HEK293T (cell line): Measurements from ENCODE around the gene TTLL7.
"Not testable (repeated sequence)": the region's sequence is repeated elsewhere in the genome, so short reads cannot be mapped to it uniquely, and the experiment has no call there.

Source experiments
- CTCF ChIA-PET: fragments of 350-600 bp; formaldehyde crosslinking; extraction: SDS; loops from one replicate; lab custom pipeline; 2021; ENCODE audit warnings: antibody characterized with exemption, inconsistent platforms; lab: Yijun Ruan, JAX
- POLR2A ChIA-PET: fragments of 350-600 bp; formaldehyde crosslinking; extraction: SDS; loops from one replicate; lab custom pipeline; 2020; ENCODE audit warnings: antibody characterized with exemption, inconsistent platforms; lab: Yijun Ruan, JAX
- DNase-seq: peaks from one replicate; pipeline ENCODE4 v3.0.0; 2012; ENCODE audit warnings: mixed read lengths; ENCODE audit errors: extremely low spot score
- ARNT ChIP-seq: fragments of 450-650 bp; IDR thresholded peaks from 2 replicates; pipeline ENCODE4 v1.6.1; 2017; ENCODE audit warnings: mild to moderate bottlenecking
- BHLHE40 ChIP-seq: fragments of 450-650 bp; IDR thresholded peaks from 2 replicates; pipeline ENCODE4 v1.6.1; 2016; ENCODE audit warnings: mild to moderate bottlenecking, moderate library complexity, borderline replicate concordance
- CTBP1 ChIP-seq: fragments of 450-650 bp; IDR thresholded peaks from 2 replicates; pipeline ENCODE4 v1.6.1; 2016; ENCODE audit warnings: borderline replicate concordance
- ELF4 ChIP-seq: fragments of 450-650 bp; IDR thresholded peaks from 2 replicates; pipeline ENCODE4 v1.6.1; 2017; ENCODE audit warnings: antibody characterized with exemption
- FOXA1 ChIP-seq: fragments of 450-650 bp; IDR thresholded peaks from 2 replicates; pipeline ENCODE4 v1.6.1; 2016; ENCODE audit warnings: mild to moderate bottlenecking
- FOXK2 ChIP-seq: fragments of 450-650 bp; IDR thresholded peaks from 2 replicates; pipeline ENCODE4 v1.6.1; 2016; ENCODE audit warnings: mild to moderate bottlenecking
- FOXM1 ChIP-seq: fragments of 450-650 bp; IDR thresholded peaks from 2 replicates; pipeline ENCODE4 v1.6.1; 2017; ENCODE audit warnings: mild to moderate bottlenecking, borderline replicate concordance
- HDGF ChIP-seq: fragments of 450-650 bp; IDR thresholded peaks from 2 replicates; pipeline ENCODE4 v1.6.1; 2017; ENCODE audit warnings: antibody characterized with exemption, borderline replicate concordance
- L3MBTL2 ChIP-seq: fragments of 450-650 bp; conservative IDR thresholded peaks from 2 replicates; pipeline ENCODE4 v1.6.1; 2016; ENCODE audit warnings: mild to moderate bottlenecking
- LEF1 ChIP-seq: fragments of 450-650 bp; IDR thresholded peaks from 2 replicates; pipeline ENCODE4 v1.6.1; 2017; ENCODE audit warnings: mild to moderate bottlenecking, borderline replicate concordance
- NFRKB ChIP-seq: fragments of 450-650 bp; IDR thresholded peaks from 2 replicates; pipeline ENCODE4 v1.6.1; 2016; ENCODE audit warnings: mild to moderate bottlenecking, moderate library complexity
- SP1 ChIP-seq: fragments of 450-650 bp; IDR thresholded peaks from 2 replicates; pipeline ENCODE4 v1.6.1; 2017
- SUZ12 ChIP-seq: fragments of 450-650 bp; IDR thresholded peaks from 2 replicates; pipeline ENCODE4 v1.6.1; 2016; ENCODE audit warnings: mild to moderate bottlenecking
- TARDBP ChIP-seq: fragments of 450-650 bp; IDR thresholded peaks from 2 replicates; pipeline ENCODE4 v1.6.1; 2016
- ZNF384 ChIP-seq: fragments of 450-650 bp; IDR thresholded peaks from 2 replicates; pipeline ENCODE4 v1.6.1; 2016
- TF ChIP-seq, protein P1 (sequence below): fragments of 450-650 bp; IDR thresholded peaks from 2 replicates; pipeline ENCODE4 v1.6.1; 2016

TTLL7 gene

DNA sequence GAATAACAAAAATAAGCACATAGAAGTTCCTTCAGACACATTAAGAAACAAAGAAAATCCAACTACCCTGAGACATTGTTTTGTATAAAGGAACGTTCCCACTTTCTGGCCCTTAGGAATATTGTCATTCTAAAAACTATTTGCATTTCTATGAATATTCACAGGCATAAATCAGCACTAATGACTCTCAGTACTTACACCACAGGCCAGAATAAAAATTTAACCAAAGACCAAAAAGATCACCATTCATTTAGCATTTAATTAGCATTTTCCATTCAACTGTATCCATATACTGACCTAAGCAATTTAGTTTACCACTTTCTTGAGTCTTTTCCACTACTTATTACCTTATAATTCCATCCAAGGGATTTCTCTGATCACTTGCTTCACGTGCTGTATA is 75.4 kb downstream of the TTLL7 start:
- DNase-seq: no peak
- ChIA-PET POLR2A (no interaction called here), CTCF (no interaction called here)
- TF ChIP-seq CTBP1 (no peak), ARNT (no peak), SUZ12 (no peak), FOXK2 (no peak), TARDBP (no peak), L3MBTL2 (no peak), ELF4 (no peak), HDGF (no peak), LEF1 (no peak), NFRKB (no peak), FOXM1 (no peak), FOXA1 (no peak), SP1 (no peak), ZNF384 (no peak), BHLHE40 (no peak)
- TF ChIP-seq, protein P1, sequence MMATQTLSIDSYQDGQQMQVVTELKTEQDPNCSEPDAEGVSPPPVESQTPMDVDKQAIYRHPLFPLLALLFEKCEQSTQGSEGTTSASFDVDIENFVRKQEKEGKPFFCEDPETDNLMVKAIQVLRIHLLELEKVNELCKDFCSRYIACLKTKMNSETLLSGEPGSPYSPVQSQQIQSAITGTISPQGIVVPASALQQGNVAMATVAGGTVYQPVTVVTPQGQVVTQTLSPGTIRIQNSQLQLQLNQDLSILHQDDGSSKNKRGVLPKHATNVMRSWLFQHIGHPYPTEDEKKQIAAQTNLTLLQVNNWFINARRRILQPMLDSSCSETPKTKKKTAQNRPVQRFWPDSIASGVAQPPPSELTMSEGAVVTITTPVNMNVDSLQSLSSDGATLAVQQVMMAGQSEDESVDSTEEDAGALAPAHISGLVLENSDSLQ: no peak

DNA sequence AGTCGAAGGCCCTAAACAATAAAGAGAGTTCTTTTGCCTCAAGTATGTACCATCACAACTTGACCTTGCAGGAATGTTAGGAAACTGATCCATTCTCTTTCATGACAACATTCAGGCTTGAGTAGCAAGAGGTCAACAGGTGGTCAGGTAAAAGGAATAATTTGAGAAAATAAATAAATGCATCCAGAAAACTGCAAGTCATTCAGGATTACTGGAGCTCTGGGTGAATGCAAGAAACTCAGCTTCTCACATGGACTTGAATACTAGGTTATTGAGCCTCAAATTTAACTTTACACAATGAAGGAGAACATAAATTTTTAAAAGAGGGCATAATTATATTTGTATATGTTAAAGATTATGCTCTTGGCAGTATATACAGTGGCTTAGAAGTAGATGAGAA is 76.5 kb downstream of the TTLL7 start:
- DNase-seq: no peak
- ChIA-PET POLR2A (no interaction called here), CTCF (no interaction called here)
- TF ChIP-seq TARDBP (no peak), BHLHE40 (no peak), L3MBTL2 (no peak), LEF1 (no peak), HDGF (no peak), NFRKB (no peak)

- no peak for DNase-seq
- TF ChIP-seq HDGF (no peak), ZNF384 (no peak), LEF1 (no peak), ELF4 (no peak), CTBP1 (no peak), BHLHE40 (no peak), NFRKB (no peak), ARNT (no peak), FOXK2 (no peak), FOXM1 (no peak), L3MBTL2 (no peak), FOXA1 (no peak), SUZ12 (no peak)
- TF ChIP-seq, protein P1: no peak
- POLR2A ChIA-PET: no interaction called here
- CTCF ChIA-PET: no interaction called here
These were observed 78.6 kb downstream of the TTLL7 start for GRCh38 chr1:83920320-83920719.

DNA sequence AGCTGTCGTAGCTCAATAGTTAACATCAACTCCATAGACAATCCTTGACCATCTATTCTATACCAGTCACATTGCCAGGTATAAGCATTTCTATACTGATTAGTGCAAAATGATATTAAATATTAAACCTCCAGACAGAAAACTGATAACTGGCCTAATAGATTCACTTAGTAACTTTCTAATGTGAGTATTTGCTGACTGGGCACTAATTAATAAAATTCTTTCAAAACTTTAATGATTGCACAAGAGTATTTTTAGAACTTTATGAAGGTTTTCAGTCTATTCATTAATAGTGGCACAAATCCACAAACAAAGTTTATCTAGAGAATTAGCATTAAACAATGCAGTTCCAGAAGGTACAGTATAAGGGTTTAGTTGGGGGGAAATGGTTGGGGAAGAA is 79.1 kb downstream of the TTLL7 start:
- TF ChIP-seq LEF1: no peak
- no peak for TF ChIP-seq FOXA1
- TF ChIP-seq ZNF384: no peak
- no peak for TF ChIP-seq TARDBP
- no peak for TF ChIP-seq L3MBTL2
- no peak for TF ChIP-seq ELF4
- no peak for TF ChIP-seq FOXK2
- no peak for TF ChIP-seq SUZ12
- TF ChIP-seq CTBP1: no peak
- no peak for TF ChIP-seq FOXM1
- TF ChIP-seq, protein P1: no peak
- no peak for TF ChIP-seq ARNT
- CTCF ChIA-PET: no interaction called here
- DNase-seq: no peak
- POLR2A ChIA-PET: no interaction called here

DNA sequence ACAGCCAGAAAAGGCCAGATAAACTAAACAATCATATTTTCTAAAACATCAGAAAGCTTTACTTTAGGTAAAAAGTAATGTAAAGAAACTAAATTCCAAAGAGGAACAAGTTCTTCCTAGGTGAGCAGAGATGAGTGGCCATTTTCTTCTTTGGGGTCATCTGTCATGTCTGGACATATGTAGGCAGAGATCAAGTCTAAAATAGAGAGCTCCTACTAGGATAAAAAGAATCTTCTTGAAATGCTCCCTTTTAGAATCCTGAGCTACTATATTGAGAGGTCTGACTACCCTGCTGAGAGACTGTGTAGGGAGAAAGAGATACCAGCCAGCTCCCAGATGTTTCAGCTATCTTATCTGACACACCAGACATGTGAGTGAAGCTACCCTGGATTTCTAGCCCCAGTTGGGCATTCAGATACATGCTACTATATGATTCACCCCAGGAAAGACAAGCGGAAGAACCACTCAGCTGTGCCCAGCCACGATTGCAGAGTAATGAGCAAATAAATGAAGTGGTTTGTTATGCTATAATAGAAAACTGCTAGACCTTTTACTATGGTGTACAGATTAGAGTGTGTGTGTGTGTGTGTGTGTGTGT is 80.1 kb downstream of the TTLL7 start:
- ChIA-PET POLR2A (no interaction called here), CTCF (no interaction called here)
- no peak for DNase-seq
- TF ChIP-seq HDGF (no peak), TARDBP (no peak), ARNT (no peak), ZNF384 (no peak), FOXK2 (no peak)

GRCh38 chr1:83917959-83918358 is 81.0 kb downstream of the TTLL7 start:
- CTCF ChIA-PET: no interaction called here
- no peak for DNase-seq
- TF ChIP-seq CTBP1 (no peak), SUZ12 (no peak), SP1 (no peak), L3MBTL2 (no peak), FOXA1 (no peak), FOXK2 (no peak), HDGF (no peak), FOXM1 (no peak), TARDBP (no peak), ZNF384 (no peak), NFRKB (no peak)
- TF ChIP-seq, protein P1: no peak
- POLR2A ChIA-PET: no interaction called here

DNA sequence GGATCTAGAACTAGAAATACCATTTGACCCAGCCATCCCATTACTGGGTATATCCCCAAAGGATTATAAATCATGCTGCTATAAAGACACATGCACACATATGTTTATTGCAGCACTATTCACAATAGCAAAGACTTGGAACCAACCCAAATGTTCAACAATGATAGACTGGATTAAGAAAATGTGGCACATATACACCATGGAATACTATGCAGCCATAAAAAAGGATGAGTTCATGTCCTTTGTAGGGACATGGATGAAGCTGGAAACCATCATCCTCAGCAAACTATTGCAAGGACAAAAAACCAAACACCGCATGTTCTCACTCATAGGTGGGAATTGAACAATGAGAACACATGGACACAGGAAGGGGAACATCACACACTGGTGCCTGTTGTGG is 82.8 kb downstream of the TTLL7 start:
- POLR2A ChIA-PET, CTCF ChIA-PET: not testable (repeated sequence)

More for the DNA sequence above, 82.8 kb downstream of the TTLL7 start:
- DNase-seq: not testable (repeated sequence)
